Measurements from ENCODE around the gene PIEZO2.

PIEZO2 gene

DNA sequence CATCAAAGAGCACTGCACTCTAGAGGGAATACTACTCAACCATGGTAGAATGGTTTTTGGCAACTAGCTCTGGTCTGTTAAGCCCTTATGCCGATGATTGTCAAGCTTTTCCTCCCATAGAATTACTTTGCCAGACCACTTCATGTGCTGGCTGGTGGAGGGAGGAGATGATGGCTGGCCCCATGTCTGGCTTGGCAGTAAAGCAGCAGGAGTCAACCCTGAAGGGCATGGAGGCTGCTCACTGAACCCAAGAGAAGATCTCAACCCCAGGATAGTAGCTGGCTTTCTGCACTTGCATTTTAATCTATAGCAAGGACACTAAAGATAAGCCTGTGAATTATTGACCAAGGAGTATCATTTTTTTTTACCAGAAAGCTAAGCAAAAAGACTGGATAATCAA, 309.9 kb downstream of the PIEZO2 start:
- DNase-seq: no peak

DNA sequence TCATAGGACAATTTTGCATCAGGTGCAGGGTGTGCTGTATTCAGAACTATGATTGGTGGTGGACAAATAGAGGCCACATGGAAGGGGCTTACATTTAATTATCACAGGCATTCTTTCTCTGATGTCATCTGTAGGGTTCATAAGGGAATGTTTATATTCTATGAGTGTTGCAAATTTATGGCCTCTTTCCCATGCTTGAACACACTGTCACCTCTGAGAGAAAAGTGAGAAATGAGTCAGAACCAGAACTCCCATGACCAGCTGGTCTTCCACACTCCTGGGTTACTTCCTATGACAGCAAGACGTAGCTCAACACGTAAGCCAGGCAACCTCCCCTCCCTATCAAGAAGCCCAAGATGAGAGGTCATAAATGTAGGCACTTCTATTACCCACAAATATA, 310.8 kb downstream of the PIEZO2 start:
- DNase-seq: no peak

DNA sequence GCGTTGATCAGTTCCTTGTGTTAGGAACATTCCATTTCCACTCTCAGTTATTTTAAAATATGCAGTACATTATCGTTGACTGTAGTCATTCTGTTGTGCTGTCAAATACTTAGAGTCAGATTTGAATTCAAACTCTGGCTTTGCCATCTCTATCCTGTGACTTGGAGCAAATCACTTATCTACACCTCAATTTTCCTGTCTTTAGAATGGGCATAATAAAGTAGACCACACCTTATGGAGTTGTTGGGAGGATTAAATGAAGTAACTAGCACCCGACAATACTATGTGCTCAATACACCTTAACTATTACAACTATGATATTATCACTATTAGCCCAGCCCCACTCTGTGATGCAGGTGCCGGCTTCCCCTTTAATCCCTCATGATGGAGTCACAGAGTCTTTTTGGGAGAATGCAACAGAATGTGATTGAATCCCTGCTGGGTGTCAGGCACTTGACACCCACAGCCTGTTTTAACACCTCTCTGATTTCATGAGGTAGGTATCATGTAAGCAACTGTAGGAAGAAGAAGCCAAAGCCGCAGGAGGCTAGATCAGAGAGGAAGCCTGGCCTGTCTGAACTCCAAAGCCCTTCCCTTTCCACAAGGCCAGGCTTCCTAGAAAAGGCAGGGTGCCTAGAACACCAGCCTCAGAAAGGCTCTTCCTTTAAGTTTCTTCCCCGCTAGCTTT, 315.1 kb downstream of the PIEZO2 start:
- no peak for DNase-seq

DNA sequence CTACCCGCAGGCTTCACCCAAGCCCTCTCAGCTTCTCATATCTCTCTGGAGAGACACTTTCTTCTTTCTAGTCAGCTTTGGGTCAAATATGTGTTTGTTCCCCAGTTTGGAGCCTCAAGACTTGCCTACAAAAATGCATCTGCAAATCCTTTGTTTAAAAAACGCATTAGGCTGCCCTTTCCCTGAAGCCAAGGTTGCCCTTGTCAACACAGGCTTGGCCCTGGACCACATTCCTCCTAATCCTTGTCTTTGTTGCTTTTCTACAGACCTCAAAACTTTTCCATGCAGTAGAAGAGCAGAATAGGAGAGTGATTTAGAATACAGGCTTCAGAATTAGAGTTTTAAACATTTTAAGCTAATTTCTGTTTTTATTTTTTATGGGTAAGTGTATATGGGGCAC, 315.7 kb downstream of the PIEZO2 start:
- no peak for DNase-seq

DNA sequence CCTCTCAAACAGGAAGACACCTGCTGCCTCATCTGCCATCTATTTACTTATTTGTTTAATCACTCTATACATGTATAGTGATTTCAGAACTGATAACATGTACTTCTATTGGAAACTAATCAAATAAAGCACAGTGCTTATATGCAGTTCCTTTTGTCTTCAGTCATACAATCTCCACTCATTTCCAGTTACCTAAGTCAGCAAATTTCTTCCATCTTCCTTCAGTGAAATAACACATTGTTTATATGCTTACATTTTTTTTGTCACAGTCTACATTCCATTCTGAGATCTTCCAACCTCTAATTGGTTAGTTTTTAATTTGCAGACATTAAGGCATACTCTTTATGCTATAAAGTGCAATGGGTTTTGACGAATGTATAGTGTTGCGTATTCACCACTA, 323.0 kb downstream of the PIEZO2 start:
- no peak for DNase-seq

DNA sequence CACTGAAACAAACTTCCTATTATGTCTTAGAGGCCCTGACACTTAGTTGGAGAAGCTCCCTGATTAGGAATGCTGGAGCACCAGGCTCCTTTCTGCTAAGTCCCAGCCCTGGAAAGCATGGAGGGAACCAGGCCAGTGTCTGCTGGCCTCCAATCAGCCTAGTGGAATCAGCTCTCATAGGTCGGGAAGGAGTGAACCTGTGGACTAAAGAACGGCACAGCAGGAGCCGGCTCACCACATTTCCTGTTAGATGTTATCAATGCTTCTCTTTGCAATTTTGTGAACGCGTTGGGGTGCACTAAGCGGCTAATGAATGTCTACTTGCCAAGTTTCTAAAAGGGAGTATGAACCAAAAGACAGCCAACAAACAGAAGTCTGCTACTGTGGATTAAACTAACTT, 326.9 kb downstream of the PIEZO2 start:
- peak; percentile 61 for DNase-seq

DNA sequence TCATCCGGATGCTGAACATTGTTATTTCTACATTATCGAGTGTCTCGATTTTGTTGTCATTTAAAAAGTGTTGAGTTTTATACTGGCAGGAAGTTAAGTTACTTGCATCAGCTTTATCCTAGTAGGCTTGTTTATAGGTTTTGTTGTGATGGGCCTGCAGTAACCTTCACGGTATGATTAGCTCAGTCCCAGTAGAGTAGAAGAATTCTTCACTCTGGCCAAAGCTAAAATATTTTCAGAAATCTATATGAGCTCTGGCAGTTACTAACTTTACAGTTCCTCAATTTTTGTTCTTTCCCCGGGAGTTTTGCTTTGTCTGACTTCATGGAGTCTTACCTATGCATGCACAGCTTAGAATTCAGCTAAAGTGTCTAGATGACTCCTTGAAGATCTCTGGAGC, 328.7 kb downstream of the PIEZO2 start:
- DNase-seq: no peak

DNA sequence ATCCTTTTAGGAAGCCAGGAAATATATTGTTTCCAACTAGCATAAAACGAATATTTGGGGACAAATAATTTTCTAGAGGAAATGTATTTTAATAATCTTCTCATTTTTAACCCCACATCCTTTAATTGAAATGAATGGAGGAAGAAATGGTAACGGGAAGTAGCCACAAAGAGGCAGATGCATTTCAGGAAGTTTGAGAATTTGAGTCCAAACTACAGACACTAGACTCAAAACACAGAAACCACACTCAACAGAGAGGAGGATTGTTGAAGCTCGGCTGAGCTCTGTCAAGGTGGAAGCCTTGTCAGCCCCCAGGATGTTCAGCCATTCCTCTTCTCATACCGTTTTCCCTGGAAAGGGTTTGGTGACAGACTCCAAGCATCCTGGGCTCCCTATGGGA, 335.0 kb downstream of the PIEZO2 start:
- no peak for DNase-seq

DNA sequence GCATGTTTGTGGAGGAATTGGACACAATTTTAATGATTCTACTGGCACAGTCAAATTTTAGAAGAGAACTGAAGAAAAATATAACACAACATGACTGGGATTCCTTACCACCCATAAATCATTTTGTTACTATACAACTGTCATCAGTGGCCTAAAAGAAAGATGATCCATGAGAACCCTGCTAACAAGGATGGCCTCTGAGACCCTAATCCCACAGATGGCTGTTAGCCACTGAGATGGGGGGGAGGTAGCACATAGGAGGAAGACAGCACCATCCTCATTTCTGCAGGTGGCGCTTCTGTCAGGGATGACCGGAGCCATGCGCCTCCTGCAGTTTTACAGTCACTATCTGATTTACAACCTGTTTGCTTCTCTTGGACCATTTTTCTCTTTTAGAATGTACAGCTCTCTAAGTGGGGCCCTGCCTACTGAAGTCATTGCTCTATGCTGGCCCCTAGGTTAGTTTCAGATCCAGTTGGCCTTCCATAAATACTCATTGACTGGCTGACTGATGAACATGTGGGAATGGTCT, 343.7 kb downstream of the PIEZO2 start:
- no peak for DNase-seq

DNA sequence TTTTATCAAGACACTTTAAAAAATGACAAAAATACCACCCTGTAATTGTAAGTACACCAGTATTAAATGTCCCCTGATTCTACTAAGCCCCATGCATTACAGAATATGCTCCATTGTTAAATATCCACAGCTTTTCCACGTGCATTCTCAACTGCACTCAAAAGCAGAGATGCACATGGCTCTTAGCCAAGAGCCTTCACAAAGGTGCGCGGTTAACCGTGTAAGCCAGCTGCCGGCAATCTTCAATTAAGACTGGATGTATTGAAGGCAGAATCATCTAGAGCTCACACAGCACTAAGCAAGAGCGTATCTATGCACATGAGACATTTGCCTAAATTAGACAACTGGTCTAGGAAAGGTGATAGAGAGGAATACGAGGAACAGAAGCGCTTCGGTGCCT, 345.2 kb downstream of the PIEZO2 start:
- no peak for DNase-seq

DNA sequence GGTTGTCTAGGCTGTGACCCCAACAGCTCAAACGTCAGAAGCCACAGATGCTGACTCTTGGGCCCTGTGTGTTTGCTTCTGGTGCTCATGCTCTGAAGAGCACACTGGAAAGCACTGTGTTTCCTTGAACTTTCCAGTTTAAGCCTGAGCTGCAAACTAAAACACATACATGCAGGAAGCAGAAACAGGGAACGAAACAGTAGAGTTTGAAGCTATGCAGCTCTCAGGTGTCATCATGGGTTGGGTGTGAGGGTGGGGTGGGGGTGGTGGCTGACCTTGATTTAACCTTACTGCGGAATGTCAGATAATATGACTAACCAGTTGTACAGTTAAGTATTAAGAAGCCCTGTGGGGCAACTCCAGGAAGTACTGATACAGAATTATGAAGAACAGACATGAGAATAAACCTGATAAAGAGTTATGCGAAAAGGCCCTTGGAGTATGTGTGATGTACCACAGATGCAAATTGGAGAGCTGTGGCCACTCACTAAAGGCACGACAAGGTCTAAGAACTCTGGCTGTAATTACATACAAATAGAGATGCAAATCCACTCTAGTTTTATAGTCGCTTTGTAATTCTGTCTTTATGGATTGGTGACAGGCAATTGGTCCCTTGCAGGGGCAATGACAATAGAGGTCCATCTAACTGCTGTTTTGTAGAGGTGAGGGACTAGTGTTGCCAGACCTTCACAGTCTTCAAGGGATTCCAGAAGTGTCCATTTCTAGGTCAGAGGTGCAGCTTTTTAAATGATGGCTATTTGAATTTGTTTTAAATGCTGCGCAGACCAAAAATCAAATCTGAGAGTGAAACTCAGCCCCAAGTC, 350.4 kb downstream of the PIEZO2 start:
- no peak for DNase-seq

DNA sequence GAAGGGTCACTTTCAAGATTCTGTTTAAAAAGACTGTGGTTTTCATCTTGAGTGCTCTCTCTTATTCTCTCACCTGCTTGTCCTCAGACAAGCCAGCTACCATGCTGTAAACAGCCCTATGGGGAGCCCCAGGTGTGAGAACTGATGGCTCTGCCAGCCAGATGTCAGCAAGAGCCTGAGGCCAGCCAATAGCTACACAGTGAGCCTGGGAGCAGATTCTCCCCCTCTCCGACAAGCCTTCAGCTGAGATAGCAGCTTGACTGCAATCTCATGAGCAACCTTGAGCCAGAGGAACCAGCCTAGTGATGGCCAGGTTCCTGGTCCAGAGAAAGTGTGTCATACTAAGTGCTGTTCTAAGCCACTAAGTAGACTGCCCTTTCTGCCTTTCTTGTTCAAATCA, 351.5 kb downstream of the PIEZO2 start:
- DNase-seq: no peak

DNA sequence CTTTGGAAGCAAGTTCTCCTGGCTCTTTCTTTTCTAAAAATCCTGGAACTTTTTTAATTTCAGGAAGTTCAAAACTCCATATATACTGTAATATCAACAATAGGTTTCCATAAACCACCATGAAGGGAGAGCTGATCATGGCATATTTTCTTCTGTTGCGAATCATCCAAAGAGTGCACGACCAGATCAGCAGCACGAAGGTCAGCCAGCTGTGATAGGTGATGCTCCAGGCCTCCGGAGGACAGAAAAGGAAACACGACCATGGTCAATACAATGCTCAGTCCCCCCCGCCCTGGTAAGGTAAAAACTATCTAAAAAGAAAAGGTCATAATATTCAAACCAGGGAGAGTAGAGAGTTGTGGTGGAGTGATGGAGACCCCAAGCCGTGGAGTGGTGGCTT, 354.6 kb downstream of the PIEZO2 start:
- DNase-seq: no peak

DNA sequence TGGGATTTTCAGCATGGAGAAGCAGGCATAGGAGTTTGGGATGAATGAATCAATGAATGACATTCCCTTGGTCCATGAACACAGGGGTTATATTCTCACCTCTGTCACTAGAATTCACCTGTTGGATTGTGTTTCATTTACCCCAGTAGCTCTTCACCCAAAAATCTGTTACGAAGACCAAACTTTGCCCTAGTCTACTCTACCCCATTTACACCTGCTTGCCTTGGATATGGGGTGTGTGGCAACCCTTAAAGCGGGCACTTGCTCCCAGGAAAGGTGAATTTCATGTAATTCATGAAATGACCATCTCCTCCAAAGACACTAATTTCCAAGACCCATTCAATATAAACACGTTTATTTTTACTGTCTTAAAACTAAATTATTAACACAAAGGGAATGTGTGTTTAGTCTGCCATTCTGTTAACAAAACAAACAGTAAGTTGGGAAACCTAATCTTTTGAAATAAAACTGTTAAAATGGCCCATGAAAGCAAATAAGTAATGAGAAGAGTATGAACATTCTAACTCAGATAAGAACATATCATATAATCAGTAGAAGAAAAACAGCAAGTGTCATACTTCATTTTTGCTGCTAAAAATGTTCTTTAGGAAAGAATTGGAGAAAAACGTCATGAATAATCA, 355.5 kb downstream of the PIEZO2 start:
- DNase-seq: no peak

DNA sequence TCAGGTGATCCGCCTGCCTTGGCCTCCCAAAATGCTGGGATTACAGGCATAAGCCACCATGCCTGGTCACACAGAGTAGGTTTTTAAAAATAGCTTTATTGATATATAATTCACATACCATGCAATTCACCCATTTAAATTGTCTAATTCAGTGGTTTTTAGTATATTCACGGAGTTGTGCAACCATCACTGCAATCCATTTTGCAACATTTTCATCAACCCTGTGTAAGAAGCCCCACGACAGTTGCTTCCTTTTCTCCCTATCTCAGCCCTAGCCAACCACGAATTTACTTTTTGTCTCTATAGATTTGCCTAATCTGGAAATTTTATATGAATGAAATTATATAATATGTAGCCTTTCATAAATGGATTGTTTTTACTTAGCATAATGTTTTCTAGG, 357.2 kb downstream of the PIEZO2 start:
- DNase-seq: peak; percentile 71

DNA sequence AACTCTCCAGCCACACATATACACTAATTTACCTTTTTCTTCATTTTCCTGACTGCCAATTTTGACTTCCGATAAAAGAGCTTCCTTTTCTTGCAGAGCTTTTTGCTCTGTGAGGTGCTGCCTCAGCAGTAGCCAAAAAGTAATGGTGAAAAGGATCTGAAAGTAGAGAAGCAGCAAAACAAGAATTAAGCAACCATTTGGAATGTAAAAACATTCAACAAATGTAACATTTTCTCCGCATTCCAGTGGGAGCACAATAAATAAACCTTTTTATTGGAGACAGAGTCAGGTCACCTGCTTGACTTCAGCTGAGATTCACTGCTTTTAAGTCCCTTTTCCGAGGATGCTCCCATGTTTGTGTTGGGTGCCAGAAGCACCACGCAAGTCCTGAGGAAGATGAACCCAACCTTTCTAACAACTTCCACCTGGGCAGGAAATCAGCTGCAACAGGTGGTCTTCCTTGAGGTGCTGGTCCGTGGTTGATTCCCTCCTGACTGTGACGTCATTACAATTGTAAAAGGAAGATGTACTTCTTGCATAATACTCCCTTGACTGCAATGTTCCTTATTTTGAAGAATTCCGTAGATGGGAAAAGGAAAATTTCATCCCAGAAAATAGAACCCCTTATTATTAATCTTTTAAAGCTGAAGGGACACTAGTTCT, 358.1 kb downstream of the PIEZO2 start:
- no peak for DNase-seq

DNA sequence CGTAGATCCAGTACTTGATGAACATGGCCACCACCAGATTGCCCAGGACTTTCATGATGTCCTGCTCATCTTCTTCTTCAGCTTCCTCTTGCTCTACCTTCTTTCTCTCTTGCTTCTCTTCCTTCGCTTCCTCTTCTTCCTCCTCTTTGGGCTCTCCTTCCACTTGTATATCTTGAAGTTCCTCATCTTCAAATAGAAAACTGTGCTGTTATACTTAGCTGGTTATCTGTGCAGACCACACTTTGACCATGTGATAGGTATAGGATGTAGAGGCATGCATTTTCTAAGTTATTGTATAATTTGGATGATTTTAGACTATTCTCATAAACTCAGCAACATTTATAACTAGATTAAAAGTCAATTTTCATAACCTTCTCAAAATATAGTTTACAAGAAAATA, 360.2 kb downstream of the PIEZO2 start:
- DNase-seq: peak; percentile 39

DNA sequence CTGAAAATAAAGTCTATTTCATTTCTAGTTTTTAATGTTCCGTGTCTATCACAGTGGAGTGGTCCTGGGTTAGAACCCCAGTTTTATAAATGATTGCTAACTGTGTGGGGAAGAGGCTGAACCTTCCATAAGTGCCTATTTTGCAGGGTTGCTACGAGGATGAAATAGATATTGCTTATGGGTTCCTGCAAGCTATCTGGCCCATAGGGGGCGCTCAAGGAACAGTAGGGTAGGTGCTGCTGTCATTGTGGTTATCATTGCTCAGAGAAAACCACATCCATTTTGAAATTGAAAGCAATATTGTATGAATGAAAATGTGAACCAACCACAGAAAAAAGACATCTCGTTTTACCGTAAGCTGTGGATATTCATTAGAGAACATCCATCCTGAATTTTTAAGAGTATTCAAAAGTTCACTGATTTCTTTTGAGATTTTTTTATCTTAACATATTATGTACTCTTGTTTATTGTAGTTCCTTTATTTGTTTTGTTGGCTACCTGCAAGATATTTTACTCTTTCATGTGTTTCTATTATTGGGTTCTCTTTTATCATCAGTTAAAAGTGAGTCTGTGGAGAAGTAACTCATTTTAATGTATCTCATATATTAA, 362.0 kb downstream of the PIEZO2 start:
- DNase-seq: peak; percentile 97

DNA sequence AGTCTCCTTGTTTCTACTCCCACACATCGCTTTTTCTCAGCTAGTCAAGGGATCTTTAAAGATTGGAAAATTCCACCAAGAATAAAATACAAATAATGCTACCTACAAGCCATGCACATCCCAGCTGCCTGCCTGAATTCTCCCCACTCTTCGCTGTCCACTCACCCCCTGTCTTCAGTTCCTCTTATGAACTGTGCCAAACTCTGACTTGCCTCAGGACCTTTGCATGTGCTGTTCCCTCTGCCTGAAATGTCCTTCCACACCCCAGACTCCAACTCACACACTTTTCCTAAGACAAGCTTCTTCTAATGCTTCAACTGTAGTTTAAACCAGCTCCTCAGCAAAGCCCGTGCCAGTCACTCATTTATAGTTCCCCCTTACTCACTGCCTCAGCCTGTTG, 363.6 kb downstream of the PIEZO2 start:
- DNase-seq: no peak

DNA sequence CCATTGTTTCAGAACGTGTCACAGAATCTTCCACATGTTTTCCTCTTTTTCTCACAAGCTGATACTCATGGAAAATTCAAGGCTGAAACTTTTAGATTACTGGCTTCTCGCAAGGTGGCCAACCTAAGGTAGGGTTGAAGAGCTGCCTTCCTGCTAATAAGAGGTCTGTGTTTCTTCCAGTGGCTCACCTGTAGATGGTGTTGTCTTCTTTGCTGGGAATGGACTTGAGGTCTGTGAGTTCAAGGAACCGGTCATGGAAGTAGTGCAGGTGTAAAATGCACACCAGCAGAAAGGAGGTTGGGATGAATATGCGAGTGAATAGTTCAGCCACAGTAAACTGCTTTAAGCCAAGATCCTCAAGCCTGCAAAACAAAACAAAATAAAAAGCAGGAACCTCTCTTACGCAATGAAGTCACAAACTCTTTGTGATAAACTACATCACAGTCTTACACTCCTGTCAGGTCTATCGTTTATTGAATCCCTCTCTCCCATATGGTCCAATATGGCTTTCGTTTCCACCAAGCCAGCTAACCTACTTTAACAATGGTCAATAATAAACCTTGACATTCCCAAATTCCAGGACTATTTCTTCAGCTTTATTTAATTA, 364.7 kb downstream of the PIEZO2 start:
- no peak for DNase-seq

DNA sequence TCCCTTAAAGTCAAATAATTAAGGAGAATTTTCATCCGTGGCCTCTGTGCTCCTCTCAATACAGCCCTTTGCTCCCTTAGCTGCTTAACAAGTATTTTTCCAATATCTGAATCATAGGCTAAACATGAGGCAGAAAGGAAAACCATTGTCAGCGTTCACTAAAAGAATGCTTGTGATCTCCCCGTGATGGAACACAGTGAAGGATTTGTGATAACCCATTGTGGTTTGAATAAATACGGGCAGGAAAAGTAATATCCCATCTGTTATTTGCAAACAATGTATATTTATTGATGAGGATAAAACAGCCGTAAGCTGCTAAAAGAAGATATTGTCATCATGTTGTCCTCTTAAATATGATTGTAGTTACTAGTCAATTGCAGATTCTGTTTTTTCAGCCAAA, 365.4 kb downstream of the PIEZO2 start:
- no peak for DNase-seq

DNA sequence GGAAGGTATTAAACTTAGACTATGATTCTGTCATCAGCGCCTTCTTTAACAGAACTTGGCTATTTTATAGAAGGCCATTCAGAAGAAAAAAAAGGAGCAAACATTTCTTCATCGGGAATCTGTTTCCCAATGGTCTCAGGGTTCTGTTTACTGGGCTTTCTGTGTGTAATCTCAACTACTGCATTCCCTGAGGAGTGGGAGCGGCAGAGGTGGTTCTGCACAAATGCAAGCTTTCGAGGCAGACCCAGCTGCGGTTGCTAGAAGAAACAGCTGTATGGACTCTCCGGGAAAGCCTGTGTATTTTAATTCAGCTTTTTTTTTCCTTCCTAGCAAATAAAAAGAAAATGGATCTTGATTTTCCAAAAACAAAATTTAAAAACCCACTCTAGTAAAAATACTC, 372.9 kb downstream of the PIEZO2 start:
- DNase-seq: no peak
